ENCODE data around the gene TRAPPC12.

Gene TRAPPC12

GRCh38 chr2:3469486-3469885 is 90.0 kb downstream of the TRAPPC12 start:
- TF ChIP-seq, protein P1, sequence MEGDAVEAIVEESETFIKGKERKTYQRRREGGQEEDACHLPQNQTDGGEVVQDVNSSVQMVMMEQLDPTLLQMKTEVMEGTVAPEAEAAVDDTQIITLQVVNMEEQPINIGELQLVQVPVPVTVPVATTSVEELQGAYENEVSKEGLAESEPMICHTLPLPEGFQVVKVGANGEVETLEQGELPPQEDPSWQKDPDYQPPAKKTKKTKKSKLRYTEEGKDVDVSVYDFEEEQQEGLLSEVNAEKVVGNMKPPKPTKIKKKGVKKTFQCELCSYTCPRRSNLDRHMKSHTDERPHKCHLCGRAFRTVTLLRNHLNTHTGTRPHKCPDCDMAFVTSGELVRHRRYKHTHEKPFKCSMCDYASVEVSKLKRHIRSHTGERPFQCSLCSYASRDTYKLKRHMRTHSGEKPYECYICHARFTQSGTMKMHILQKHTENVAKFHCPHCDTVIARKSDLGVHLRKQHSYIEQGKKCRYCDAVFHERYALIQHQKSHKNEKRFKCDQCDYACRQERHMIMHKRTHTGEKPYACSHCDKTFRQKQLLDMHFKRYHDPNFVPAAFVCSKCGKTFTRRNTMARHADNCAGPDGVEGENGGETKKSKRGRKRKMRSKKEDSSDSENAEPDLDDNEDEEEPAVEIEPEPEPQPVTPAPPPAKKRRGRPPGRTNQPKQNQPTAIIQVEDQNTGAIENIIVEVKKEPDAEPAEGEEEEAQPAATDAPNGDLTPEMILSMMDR (IDR thresholded peaks at IDR 0.05; ENCODE audit: low read depth, low read length), result no peak
- in situ Hi-C loops (cut with HindIII; ENCODE audit: low sequenced_read_pairs), result no loop called here
- H3K4me3 ChIP-seq (ENCODE audit: low read depth, low read length), result no peak overlapping the region
- no peak for DNase-seq (ENCODE audit: low read depth, low spot score)

GRCh38 chr2:3470166-3470651 is 90.7 kb downstream of the TRAPPC12 start:
- no peak overlapping the region for H3K4me3 ChIP-seq (ENCODE audit: low read depth, low read length)
- peak; percentile 93 for DNase-seq (ENCODE audit: low read depth, low spot score)
- in situ Hi-C loops (cut with HindIII; ENCODE audit: low sequenced_read_pairs), result no loop called here
- TF ChIP-seq, protein P1 (IDR thresholded peaks at IDR 0.05; ENCODE audit: low read depth, low read length), result no peak

DNA sequence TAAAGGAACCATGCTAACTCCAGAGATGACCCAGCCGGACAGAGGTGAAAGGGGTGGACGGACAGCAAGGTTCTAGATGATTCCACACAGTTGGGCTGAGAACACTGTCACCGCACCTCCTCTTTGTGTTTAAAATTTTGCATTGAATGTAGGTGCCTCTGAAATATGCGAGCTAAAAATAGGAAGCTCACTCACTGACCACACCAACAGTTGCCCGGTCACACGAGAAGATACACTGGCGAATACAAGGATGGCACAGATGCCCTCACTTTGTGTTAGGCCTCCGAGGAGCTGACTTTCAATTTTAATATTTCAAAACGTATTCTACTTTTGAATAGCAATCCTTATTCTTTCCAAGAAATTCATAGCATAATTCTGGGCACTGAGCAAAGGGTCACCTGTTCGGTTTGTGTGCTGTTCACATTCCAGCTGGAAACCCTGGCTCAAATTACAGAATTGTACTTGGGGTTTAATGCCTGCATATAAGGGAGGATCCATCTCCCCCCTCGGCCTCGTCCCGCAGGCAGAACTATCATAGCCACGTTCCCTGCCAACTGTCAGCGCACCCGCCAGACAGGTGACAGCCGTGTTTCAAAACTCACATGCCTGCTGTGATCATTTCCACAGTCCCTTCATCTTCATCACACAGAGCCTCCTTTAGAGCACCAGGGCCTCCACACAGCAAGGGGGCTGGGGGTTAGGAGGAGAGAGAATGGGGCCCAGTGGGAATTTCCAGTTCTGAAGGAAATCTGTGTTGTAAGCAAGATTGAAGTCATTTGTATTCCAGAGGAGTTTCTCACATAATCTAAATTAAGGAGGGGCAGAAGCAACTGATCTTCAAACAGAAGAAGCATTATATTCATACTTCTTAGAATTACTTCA is 91.6 kb downstream of the TRAPPC12 start:
- DNase-seq (ENCODE audit: low read depth, low spot score), result no peak
- in situ Hi-C loops (cut with HindIII; ENCODE audit: low sequenced_read_pairs), result no loop called here
- TF ChIP-seq, protein P1 (IDR thresholded peaks at IDR 0.05; ENCODE audit: low read depth, low read length), result no peak
- no peak overlapping the region for H3K4me3 ChIP-seq (ENCODE audit: low read depth, low read length)

- H3K4me3 ChIP-seq (ENCODE audit: low read depth, low read length), result no peak overlapping the region
- in situ Hi-C loops (cut with HindIII; ENCODE audit: low sequenced_read_pairs), result no loop called here
- DNase-seq (ENCODE audit: low read depth, low spot score), result no peak
- TF ChIP-seq, protein P1 (IDR thresholded peaks at IDR 0.05; ENCODE audit: low read depth, low read length), result no peak
Measured at GRCh38 chr2:3472296-3472695, 92.8 kb downstream of the TRAPPC12 start.

DNA sequence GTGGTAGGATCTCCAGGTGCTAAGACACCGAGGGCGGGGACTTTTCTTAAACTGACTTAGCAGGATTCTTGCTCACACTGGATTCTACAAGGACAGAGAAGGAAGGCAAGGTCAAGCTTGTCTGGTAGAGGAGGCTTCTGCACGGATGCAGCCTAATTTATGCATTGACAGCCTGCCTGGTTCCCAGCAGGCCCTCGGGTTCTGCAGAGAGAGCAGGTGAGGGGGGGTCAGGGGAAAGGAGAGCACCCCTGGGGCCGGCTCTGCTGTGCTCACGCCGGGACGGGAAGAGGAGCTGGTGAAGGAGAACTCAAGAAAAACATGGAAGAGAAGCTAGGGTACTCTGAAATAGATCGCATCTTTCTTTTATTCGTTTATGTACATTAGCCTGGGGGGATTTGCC is 93.5 kb downstream of the TRAPPC12 start:
- H3K4me3 ChIP-seq (ENCODE audit: low read depth, low read length), result no peak overlapping the region
- in situ Hi-C loops (cut with HindIII; ENCODE audit: low sequenced_read_pairs), result no loop called here
- TF ChIP-seq, protein P1 (IDR thresholded peaks at IDR 0.05; ENCODE audit: low read depth, low read length), result no peak
- no peak for DNase-seq (ENCODE audit: low read depth, low spot score)

GRCh38 chr2:3475771-3476170 is 96.3 kb downstream of the TRAPPC12 start:
- no peak overlapping the region for H3K4me3 ChIP-seq (ENCODE audit: low read depth, low read length)

More at GRCh38 chr2:3475771-3476170, 96.3 kb downstream of the TRAPPC12 start:
- in situ Hi-C loops (cut with HindIII; ENCODE audit: low sequenced_read_pairs), result no loop called here
- DNase-seq (ENCODE audit: low read depth, low spot score), result no peak
- TF ChIP-seq, protein P1 (IDR thresholded peaks at IDR 0.05; ENCODE audit: low read depth, low read length), result no peak

Data from astrocyte of the spinal cord (primary cell).